Measurements from ENCODE around the gene ZNF664.

Gene ZNF664

DNA sequence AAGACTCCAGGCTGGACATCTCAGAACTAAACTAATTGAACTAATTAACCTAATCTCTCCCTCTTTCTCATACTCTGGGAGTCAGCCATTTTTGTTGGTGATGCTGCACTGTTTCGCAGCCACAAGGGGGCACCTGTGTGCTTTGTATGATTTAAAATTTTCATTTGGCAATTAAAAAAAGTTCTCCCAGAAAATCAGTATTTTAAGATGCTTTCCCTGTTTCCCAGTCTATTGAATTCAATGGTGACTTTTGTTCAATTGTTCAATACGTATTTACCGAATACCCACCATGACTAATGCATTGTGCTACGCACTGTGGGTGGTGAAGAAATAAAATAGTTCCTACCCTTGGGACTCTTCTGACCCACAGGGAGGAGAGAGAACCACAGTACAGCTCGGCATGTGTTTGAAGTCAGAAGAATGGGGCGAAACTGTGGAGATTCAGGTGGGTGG, 63.7 kb downstream of the ZNF664 start:
- Histone ChIP-seq H3K4me3 (no peak overlapping the region), H3K27ac (no peak overlapping the region)
- DNase-seq (ENCODE audit: low spot score) = no peak
- peak; percentile 71 for TF ChIP-seq CTCF (IDR thresholded peaks at IDR 0.05)

- Histone ChIP-seq H3K27ac (no peak overlapping the region), H3K4me3 (no peak overlapping the region)
- DNase-seq (ENCODE audit: low spot score) = no peak
- TF ChIP-seq CTCF (IDR thresholded peaks at IDR 0.05) = no peak
These were observed 64.3 kb downstream of the ZNF664 start for GRCh38 chr12:124037331-124037730.

DNA sequence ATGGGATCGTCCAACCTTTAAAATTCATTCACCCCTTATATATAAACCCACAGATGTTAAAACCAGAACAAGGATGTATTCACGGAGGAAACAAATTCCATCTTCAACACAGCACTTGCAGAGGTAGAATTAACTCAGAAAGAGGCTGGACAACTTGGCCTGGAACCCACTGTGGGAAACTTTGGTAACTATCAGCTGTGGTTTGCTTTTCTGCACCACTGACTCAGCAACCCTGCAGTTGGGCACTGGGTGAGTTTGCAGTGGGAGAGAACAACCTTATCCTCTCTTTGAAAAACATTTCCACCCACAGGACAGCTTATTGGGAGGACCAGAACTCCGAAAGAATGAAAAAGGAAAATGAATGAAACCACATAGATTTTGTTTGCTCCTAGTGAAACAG, 66.3 kb downstream of the ZNF664 start:
- no peak for TF ChIP-seq CTCF (IDR thresholded peaks at IDR 0.05)
- DNase-seq (ENCODE audit: low spot score) = no peak
- H3K27ac ChIP-seq = no peak overlapping the region
- H3K4me3 ChIP-seq = no peak overlapping the region

GRCh38 chr12:124040291-124040690, 67.3 kb downstream of the ZNF664 start:
- TF ChIP-seq CTCF (IDR thresholded peaks at IDR 0.05) = no peak
- Histone ChIP-seq H3K4me3 (no peak overlapping the region), H3K27ac (no peak overlapping the region)
- no peak for DNase-seq (ENCODE audit: low spot score)

- no peak for TF ChIP-seq CTCF (IDR thresholded peaks at IDR 0.05)
- no peak overlapping the region for H3K27ac ChIP-seq
- DNase-seq (ENCODE audit: low spot score) = no peak
- H3K4me3 ChIP-seq = no peak overlapping the region
These were observed 67.7 kb downstream of the ZNF664 start for GRCh38 chr12:124040737-124041136.

- H3K4me3 ChIP-seq = no peak overlapping the region
- TF ChIP-seq CTCF (IDR thresholded peaks at IDR 0.05) = no peak
- no peak overlapping the region for H3K27ac ChIP-seq
- no peak for DNase-seq (ENCODE audit: low spot score)
These were observed 68.9 kb downstream of the ZNF664 start for GRCh38 chr12:124041907-124042306.

- Histone ChIP-seq H3K4me3 (no peak overlapping the region), H3K27ac (no peak overlapping the region)
- no peak for DNase-seq (ENCODE audit: low spot score)
- TF ChIP-seq CTCF (IDR thresholded peaks at IDR 0.05) = no peak
These were observed 71.0 kb downstream of the ZNF664 start for GRCh38 chr12:124044021-124044420.
